ENCODE results near the gene NRAS.

The NRAS gene

DNA sequence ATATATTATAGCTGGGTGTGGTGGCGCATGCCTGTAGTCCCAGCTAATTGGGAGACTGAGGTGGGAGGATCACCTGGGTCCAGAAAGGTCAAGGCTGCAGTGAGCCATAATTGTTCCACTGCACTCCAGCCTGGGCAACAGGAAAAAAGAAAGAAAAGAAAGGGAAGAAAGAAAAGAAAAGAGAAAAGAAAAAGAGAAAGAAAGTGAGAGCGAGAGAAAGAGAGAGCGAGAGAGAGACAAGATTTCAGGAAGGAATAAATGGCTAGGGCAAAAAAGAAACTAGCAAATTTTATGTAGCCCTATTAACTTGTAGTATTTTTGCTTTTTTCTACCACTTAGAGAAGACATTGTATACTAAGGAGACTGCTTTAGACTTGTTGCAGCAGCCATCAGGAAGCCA is 6.2 kb downstream of the NRAS start:
- no peak overlapping the region for H3K4me3 ChIP-seq (replicated peaks; ENCODE audit: low read depth, low read length)
- H3K36me3 ChIP-seq (ENCODE audit: control insufficient read depth, insufficient read depth, low read length): peaks cover 12% of the 10 kb centered on the region
- TF ChIP-seq, protein P1, sequence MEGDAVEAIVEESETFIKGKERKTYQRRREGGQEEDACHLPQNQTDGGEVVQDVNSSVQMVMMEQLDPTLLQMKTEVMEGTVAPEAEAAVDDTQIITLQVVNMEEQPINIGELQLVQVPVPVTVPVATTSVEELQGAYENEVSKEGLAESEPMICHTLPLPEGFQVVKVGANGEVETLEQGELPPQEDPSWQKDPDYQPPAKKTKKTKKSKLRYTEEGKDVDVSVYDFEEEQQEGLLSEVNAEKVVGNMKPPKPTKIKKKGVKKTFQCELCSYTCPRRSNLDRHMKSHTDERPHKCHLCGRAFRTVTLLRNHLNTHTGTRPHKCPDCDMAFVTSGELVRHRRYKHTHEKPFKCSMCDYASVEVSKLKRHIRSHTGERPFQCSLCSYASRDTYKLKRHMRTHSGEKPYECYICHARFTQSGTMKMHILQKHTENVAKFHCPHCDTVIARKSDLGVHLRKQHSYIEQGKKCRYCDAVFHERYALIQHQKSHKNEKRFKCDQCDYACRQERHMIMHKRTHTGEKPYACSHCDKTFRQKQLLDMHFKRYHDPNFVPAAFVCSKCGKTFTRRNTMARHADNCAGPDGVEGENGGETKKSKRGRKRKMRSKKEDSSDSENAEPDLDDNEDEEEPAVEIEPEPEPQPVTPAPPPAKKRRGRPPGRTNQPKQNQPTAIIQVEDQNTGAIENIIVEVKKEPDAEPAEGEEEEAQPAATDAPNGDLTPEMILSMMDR (IDR thresholded peaks at IDR 0.05; ENCODE audit: insufficient read depth, low read length, poor library complexity, severe bottlenecking): no peak
- no peak for DNase-seq (ENCODE audit: extremely low read depth, insufficient read length)
- H3K27me3 ChIP-seq (replicated peaks; ENCODE audit: control insufficient read depth, insufficient read depth, low read length): no peaks in the 10 kb centered on the region

DNA sequence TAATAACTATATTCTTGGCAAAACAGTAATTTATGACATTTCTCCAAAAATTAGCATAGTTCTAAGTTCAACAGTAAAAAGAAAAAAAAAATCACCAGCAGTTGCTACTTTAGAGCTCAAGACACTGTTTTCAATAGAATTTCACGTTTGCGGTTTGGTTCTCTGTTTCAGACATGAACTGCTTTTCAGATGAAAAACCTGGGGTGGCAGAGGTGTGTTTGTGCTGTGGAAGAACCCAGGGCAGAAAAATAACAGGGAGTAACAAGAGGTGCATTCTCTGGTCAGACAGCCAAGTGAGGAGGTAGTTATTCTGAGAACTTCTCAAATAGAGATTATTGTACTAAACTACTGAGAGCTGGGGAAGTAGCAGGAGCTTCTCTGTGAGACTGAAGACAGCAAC is 9.0 kb downstream of the NRAS start:
- TF ChIP-seq, protein P1 (IDR thresholded peaks at IDR 0.05; ENCODE audit: insufficient read depth, low read length, poor library complexity, severe bottlenecking): no peak
- no peaks in the 10 kb centered on the region for H3K27me3 ChIP-seq (replicated peaks; ENCODE audit: control insufficient read depth, insufficient read depth, low read length)
- peaks cover 8% of the 10 kb centered on the region for H3K36me3 ChIP-seq (ENCODE audit: control insufficient read depth, insufficient read depth, low read length)

DNA sequence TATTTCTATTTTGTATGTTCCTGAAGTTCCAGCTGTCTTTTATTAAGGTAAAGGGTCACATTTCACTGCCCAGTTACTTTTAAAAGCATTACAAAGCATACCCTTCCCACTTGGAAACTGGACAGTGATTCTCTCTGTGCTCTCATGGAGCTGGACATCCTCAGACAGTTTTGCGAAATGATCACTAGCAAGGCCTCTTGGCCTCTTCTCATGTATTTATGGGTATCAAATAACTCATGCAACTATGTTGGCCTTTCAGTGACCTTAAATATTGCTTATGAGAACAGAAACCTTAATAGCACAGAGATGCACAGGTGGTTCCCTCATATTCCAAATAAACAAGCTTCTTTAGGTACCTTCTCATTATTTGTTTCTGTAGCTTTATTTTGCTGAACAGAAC is 13.3 kb downstream of the NRAS start:
- TF ChIP-seq, protein P1 (IDR thresholded peaks at IDR 0.05; ENCODE audit: insufficient read depth, low read length, poor library complexity, severe bottlenecking): no peak
- Histone ChIP-seq H3K36me3 (ENCODE audit: control insufficient read depth, insufficient read depth, low read length) (peaks cover under 1% of the 10 kb centered on the region), H3K27me3 (replicated peaks; ENCODE audit: control insufficient read depth, insufficient read depth, low read length) (no peaks in the 10 kb centered on the region), H3K4me3 (replicated peaks; ENCODE audit: low read depth, low read length) (no peak overlapping the region)
- no peak for DNase-seq (ENCODE audit: extremely low read depth, insufficient read length)

More for the DNA sequence above, 9.0 kb downstream of the NRAS start:
- DNase-seq (ENCODE audit: extremely low read depth, insufficient read length): no peak
- no peak overlapping the region for H3K4me3 ChIP-seq (replicated peaks; ENCODE audit: low read depth, low read length)

DNA sequence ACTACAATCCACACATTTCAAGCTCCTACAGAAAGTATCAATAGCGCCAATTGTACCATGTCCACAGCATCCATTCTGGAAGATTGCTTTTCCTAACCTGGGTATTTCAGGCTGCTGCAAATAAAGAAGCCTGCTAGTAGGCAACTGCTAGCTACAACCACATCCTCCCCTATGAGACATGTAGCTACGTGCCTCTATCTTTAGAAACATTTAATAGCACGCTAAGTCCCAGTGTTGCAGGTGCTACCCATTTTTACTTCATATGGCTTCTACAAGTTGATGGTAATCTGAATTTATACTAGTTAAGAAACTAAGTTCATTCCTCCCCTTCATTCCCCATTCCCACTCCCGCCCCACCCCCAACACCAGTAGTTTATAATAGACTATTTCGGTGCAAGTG is 13.8 kb downstream of the NRAS start:
- Histone ChIP-seq H3K27me3 (replicated peaks; ENCODE audit: control insufficient read depth, insufficient read depth, low read length) (no peaks in the 10 kb centered on the region), H3K36me3 (ENCODE audit: control insufficient read depth, insufficient read depth, low read length) (no peaks in the 10 kb centered on the region; the same call in none of the 2 replicates), H3K4me3 (replicated peaks; ENCODE audit: low read depth, low read length) (no peak overlapping the region)
- TF ChIP-seq, protein P1 (IDR thresholded peaks at IDR 0.05; ENCODE audit: insufficient read depth, low read length, poor library complexity, severe bottlenecking): no peak
- no peak for DNase-seq (ENCODE audit: extremely low read depth, insufficient read length)

DNA sequence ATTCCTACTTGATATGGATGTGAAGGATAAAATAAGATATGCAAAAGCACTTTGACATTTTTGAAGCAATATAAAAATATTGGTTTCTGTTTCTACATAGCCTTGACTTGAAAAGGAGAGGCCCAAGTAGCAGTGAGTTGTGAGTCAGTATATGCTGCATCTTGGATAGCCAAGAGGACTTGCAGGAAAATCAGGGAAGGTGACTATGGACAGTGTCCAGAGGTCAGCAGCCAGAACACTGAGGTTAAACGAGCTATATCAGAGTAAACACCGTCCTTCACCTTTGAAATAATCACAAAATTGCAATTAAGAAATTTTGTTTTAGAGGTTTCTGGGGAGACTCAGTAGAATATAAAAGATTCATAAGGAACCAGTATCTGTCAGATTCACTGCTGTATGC is 14.6 kb downstream of the NRAS start:
- DNase-seq (ENCODE audit: extremely low read depth, insufficient read length): no peak
- no peak overlapping the region for H3K4me3 ChIP-seq (replicated peaks; ENCODE audit: low read depth, low read length)
- TF ChIP-seq, protein P1 (IDR thresholded peaks at IDR 0.05; ENCODE audit: insufficient read depth, low read length, poor library complexity, severe bottlenecking): no peak
- no peaks in the 10 kb centered on the region for H3K27me3 ChIP-seq (replicated peaks; ENCODE audit: control insufficient read depth, insufficient read depth, low read length)
- no peaks in the 10 kb centered on the region; the same call in 1 of the 2 replicates for H3K36me3 ChIP-seq (ENCODE audit: control insufficient read depth, insufficient read depth, low read length)

DNA sequence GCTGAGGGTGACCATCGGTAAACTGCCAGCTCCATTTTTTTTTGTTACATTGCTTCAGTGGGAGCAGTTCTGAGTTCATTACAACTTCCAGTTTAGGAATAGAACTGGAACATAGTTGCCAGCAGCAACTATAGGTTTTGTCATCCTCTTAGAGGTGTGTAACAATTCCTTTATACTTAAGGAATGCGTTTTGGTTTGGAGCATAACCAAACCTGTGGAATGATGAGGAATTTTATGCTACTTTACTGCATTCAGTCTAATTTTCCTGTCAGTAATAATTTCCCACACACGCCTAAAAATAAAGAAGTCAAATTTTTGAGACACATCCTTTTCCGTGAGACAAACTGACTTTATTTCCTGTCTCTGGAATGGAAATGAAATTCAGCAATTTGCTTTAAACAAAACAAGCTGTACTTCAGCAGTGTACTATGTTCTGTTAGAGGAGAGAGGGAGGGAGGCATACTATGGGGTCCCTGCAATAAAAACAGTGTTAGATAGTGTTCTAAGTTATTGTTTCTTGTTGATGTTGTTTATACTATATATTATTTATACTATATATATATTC is 16.5 kb downstream of the NRAS start:
- no peaks in the 10 kb centered on the region for H3K27me3 ChIP-seq (replicated peaks; ENCODE audit: control insufficient read depth, insufficient read depth, low read length)
- TF ChIP-seq, protein P1 (IDR thresholded peaks at IDR 0.05; ENCODE audit: insufficient read depth, low read length, poor library complexity, severe bottlenecking): no peak
- no peak for DNase-seq (ENCODE audit: extremely low read depth, insufficient read length)
- H3K36me3 ChIP-seq (ENCODE audit: control insufficient read depth, insufficient read depth, low read length): no peaks in the 10 kb centered on the region
- H3K4me3 ChIP-seq (replicated peaks; ENCODE audit: low read depth, low read length): no peak overlapping the region
